Loucy (cell line): ENCODE results near the gene FYN.

Experiments used
- H2AFZ ChIP-seq: fragments of 200-600 bp; sonication (generic); 2 replicates; pipeline ENCODE4 v1.6.0; 2016; ENCODE audit warnings: antibody characterized with exemption, mild to moderate bottlenecking, low read length, moderate library complexity
- H3F3A ChIP-seq: fragments of 200-600 bp; 2 replicates; pipeline ENCODE4 v1.6.0; 2016; ENCODE audit warnings: antibody characterized with exemption, low read depth, mild to moderate bottlenecking
- H3K27me3 ChIP-seq: fragments of 200-600 bp; sonication (generic); 2 replicates; pipeline ENCODE4 v1.6.1; 2014; ENCODE audit warnings: low read length, mild to moderate bottlenecking; ENCODE audit not compliant: insufficient read depth, poor library complexity, severe bottlenecking
- H3K36me3 ChIP-seq: fragments of 200-600 bp; sonication (generic); 2 replicates; pipeline ENCODE4 v1.6.1; 2016; ENCODE audit warnings: low read length; ENCODE audit not compliant: insufficient read depth
- H3K4me1 ChIP-seq: fragments of 200-600 bp; sonication (generic); 2 replicates; pipeline ENCODE4 v1.5.1; 2014; ENCODE audit warnings: low read length, mild to moderate bottlenecking; ENCODE audit not compliant: insufficient read depth, poor library complexity, severe bottlenecking
- H3K4me2 ChIP-seq: fragments of 200-600 bp; sonication (generic); 2 replicates; pipeline ENCODE4 v1.6.0; 2014; ENCODE audit warnings: antibody characterized with exemption, low read length, low read depth, mild to moderate bottlenecking; ENCODE audit not compliant: poor library complexity, severe bottlenecking
- H3K4me3 ChIP-seq: fragments of 200-600 bp; sonication (generic); 2 replicates; pipeline ENCODE4 v1.5.1; 2014; ENCODE audit warnings: low read length, mild to moderate bottlenecking, mixed read lengths; ENCODE audit not compliant: poor library complexity, severe bottlenecking
- H3K79me2 ChIP-seq: fragments of 200-600 bp; sonication (generic); 2 replicates; pipeline ENCODE4 v1.6.1; 2014; ENCODE audit warnings: low read length; ENCODE audit not compliant: insufficient read depth
- H3K9ac ChIP-seq: fragments of 200-600 bp; sonication (generic); 2 replicates; pipeline ENCODE4 v1.6.0; 2014; ENCODE audit warnings: mild to moderate bottlenecking, low read depth, low read length, moderate library complexity; ENCODE audit not compliant: poor library complexity, severe bottlenecking
- H3K9me2 ChIP-seq: fragments of 200-600 bp; sonication (generic); replicated peaks from 2 replicates; pipeline ENCODE4 v1.6.1; 2016; ENCODE audit warnings: low read depth, low read length, mixed read lengths
- H3K9me3 ChIP-seq: fragments of 200-600 bp; sonication (generic); 2 replicates; pipeline ENCODE4 v1.6.1; 2014; ENCODE audit warnings: mild to moderate bottlenecking, antibody characterized with exemption, low read length, low read depth; ENCODE audit not compliant: insufficient read depth
- H4K20me1 ChIP-seq: fragments of 200-600 bp; sonication (generic); 2 replicates; pipeline ENCODE4 v1.6.0; 2014; ENCODE audit warnings: antibody characterized with exemption, low read length, mild to moderate bottlenecking; ENCODE audit not compliant: insufficient read depth, poor library complexity, severe bottlenecking
- EZH2phosphoT487 ChIP-seq: fragments of 200-600 bp; IDR thresholded peaks from 2 replicates; pipeline ENCODE4 v1.6.1; 2018; ENCODE audit warnings: antibody characterized with exemption, mild to moderate bottlenecking, moderate library complexity, borderline replicate concordance
- TF ChIP-seq, protein P1 (sequence below): fragments of 200-600 bp; sonication (generic); conservative IDR thresholded peaks from 2 replicates; pipeline ENCODE4 v1.5.1; 2014; ENCODE audit warnings: mild to moderate bottlenecking, antibody characterized with exemption, low read length

The FYN gene

DNA sequence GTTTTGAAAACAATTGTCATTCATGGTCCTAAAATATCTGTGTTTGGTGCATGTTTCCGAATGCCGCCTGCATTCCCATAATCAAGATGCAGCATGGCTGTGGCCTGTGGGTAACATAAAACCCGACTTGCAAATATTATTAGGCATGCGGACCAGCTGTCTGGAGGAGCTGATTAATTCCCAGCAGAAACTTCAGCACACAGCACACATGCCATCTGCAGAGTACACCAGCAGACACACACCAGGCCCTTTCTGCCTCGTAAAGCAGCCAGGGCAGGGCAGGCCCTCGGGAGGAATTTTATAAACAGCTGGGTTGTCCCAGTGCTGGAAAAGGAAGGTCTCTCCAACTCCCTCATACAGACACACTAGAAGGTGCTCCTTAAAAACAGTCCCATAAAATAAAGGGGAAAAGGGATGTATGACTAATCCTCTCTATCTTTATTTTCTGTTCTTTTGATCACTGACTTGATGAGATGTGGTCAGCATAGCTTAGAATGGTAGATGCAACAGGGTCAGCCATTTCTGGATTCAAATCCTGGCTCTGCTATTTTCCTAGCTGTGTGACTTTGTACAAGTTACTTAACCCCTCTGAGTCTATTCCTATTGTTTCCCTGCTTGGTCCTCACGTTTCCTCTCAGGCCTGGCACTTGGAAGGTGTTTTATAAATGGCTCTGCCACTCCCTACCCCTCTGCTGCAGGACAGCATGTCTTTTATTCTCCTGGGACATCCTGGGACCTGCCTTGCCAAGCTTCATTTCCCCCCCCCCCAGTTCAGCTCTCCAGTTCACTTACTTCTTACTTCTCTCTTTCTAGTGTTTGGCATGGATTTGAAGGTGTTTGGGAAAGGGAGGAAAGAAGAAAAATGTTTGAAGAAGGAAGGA, 181.7 kb downstream of the FYN start:
- H3K79me2 ChIP-seq = no peaks in the 10 kb centered on the region
- peaks cover 16% of the 10 kb centered on the region for H3K4me1 ChIP-seq
- no peak overlapping the region for H2AFZ ChIP-seq
- no peaks in the 10 kb centered on the region for H3K27me3 ChIP-seq
- peaks cover 86% of the 10 kb centered on the region; the same call in 1 of the 2 replicates for H3K36me3 ChIP-seq
- no peaks in the 10 kb centered on the region for H3F3A ChIP-seq
- no peaks in the 10 kb centered on the region for H4K20me1 ChIP-seq
- H3K9me3 ChIP-seq = no peaks in the 10 kb centered on the region
- no peak overlapping the region for H3K9ac ChIP-seq
- no peaks in the 10 kb centered on the region for H3K9me2 ChIP-seq
- no peak overlapping the region for H3K4me2 ChIP-seq
- TF ChIP-seq, protein P1, sequence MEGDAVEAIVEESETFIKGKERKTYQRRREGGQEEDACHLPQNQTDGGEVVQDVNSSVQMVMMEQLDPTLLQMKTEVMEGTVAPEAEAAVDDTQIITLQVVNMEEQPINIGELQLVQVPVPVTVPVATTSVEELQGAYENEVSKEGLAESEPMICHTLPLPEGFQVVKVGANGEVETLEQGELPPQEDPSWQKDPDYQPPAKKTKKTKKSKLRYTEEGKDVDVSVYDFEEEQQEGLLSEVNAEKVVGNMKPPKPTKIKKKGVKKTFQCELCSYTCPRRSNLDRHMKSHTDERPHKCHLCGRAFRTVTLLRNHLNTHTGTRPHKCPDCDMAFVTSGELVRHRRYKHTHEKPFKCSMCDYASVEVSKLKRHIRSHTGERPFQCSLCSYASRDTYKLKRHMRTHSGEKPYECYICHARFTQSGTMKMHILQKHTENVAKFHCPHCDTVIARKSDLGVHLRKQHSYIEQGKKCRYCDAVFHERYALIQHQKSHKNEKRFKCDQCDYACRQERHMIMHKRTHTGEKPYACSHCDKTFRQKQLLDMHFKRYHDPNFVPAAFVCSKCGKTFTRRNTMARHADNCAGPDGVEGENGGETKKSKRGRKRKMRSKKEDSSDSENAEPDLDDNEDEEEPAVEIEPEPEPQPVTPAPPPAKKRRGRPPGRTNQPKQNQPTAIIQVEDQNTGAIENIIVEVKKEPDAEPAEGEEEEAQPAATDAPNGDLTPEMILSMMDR = no peak
- TF ChIP-seq EZH2phosphoT487 = no peak
- H3K4me3 ChIP-seq = no peak overlapping the region

DNA sequence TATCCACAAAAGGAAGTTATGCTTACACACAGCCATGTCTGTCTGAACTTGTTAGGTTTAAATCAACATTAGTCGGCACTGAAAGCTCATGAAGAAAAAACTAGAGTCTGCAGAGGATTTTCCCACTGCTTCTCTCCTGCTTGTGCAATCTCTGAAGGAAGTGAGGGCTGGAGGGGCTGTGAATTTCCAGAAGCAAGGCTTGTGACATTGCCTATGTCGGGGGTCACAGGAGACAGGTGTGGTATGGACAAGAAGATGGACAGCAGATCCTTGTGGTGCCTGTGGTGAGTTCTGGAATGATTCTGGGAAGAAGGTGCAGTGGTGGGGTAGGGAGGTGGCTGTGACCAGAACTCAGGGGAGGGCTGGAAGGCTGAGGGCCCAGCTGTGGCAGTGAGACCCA, 183.3 kb downstream of the FYN start:
- Histone ChIP-seq H3K4me2 (no peak overlapping the region), H3K27me3 (no peaks in the 10 kb centered on the region), H3K4me1 (peaks cover 16% of the 10 kb centered on the region), H3K4me3 (no peak overlapping the region), H3K9ac (no peak overlapping the region), H3K9me2 (no peaks in the 10 kb centered on the region), H3K9me3 (no peaks in the 10 kb centered on the region), H2AFZ (no peak overlapping the region), H4K20me1 (no peaks in the 10 kb centered on the region), H3F3A (no peaks in the 10 kb centered on the region), H3K36me3 (peaks cover 91% of the 10 kb centered on the region; the same call in 1 of the 2 replicates), H3K79me2 (no peaks in the 10 kb centered on the region)
- TF ChIP-seq, protein P1 = no peak
- no peak for TF ChIP-seq EZH2phosphoT487

- Histone ChIP-seq H4K20me1 (no peaks in the 10 kb centered on the region), H3K27me3 (no peaks in the 10 kb centered on the region), H3K9ac (no peak overlapping the region), H2AFZ (no peak overlapping the region), H3K36me3 (peaks cover 91% of the 10 kb centered on the region; the same call in 1 of the 2 replicates), H3K9me2 (no peaks in the 10 kb centered on the region), H3K4me1 (peaks cover 16% of the 10 kb centered on the region), H3K4me3 (no peak overlapping the region), H3K4me2 (no peak overlapping the region), H3K9me3 (no peaks in the 10 kb centered on the region), H3K79me2 (no peaks in the 10 kb centered on the region), H3F3A (no peaks in the 10 kb centered on the region)
- TF ChIP-seq EZH2phosphoT487 = no peak
- TF ChIP-seq, protein P1 = no peak
Observed at GRCh38 chr6:111689419-111689818, 183.8 kb downstream of the FYN start.
